Pancreas (tissue), 10 donors: ENCODE data around the gene GUCA2B. TPM values are rescaled to one million over a fixed set of nuclear protein-coding genes. Genes with fewer than 3 reads are reported as not detected.

Source experiments
- ATAC-seq, 4 donors: fragments of 200-7000 bp; cut with Tn5 transposase; one replicate each; pipeline versions ENCODE4 v1.8.0 to v1.9.1; 2020; ENCODE audit warnings: mild to moderate bottlenecking in 4 of 4, moderate library complexity in 4 of 4
- DNase-seq, 6 donors: peaks; one replicate each; pipeline ENCODE4 v3.0.0-alpha.2; 2020
- FAIRE-seq: peaks from 2 replicates; lab custom pipeline; 2012; peaks lifted over from hg19 to GRCh38; lab: Jason Lieb, UNC
- H3K27ac ChIP-seq, 4 donors: fragments of 200-600 bp; sonication (generic); 1 replicate in 3 of 4; 2 replicates in 1 of 4; pipeline versions ENCODE4 v1.5.0 to v1.8.0; 2020
- H3K27me3 ChIP-seq, 4 donors: fragments of 200-600 bp; one replicate each; pipeline ENCODE4 v1.8.0; 2021
- H3K36me3 ChIP-seq, 3 donors: fragments of 200-600 bp; sonication (generic) in 1 of 3; one replicate each; pipeline versions ENCODE4 v1.5.0 to v1.8.0; 2020 to 2021
- H3K4me1 ChIP-seq, 3 donors: fragments of 200-600 bp; one replicate each; pipeline ENCODE4 v1.8.0; 2021
- H3K4me3 ChIP-seq, 4 donors: fragments of 200-600 bp; sonication (generic) in 2 of 4; one replicate each; pipeline versions ENCODE4 v1.5.0 to v1.8.0; 2020 to 2021
- H3K9me3 ChIP-seq, 4 donors: fragments of 200-600 bp; one replicate each; pipeline ENCODE4 v1.8.0; 2021
- WGBS, 2 donors: extraction: QIAGEN DNeasy Blood & Tissue Kit; methylation state at CpG; one replicate each; pipeline ENCODE4 v1.1.7; 2013; 5-methylcytosine and 5-hydroxymethylcytosine counted together
- intact Hi-C, 3 donors: fragments of 100-400 bp; cut with DNase I; formaldehyde crosslinking; loops; one replicate each; pipeline versions ENCODE4 v1.11.1 to v1.14.2; 2022
- polyA plus RNA-seq, 2 donors: library from polyadenylated mRNA; stranded (reverse); fragments of 200-250 nt; gene quantifications; one replicate each; pipeline ENCODE4 v1.2.3, GENCODE V29; 2013
- total RNA-seq, 6 donors: library from RNA; stranded (reverse); fragmentation: NEBNext Ultra II Directional in 4 of 6; extraction: Animal tissue kit (Norgen Biotek cat#: 25700) in 4 of 6; gene quantifications; one replicate each; pipeline versions ENCODE4 v1.2.1 to v1.2.4, GENCODE V29; 2021 to 2023
- TF ChIP-seq, protein P1 (sequence below), 4 donors: fragments of 200-600 bp; sonication (generic) in 3 of 4; IDR thresholded peaks; one replicate each; pipeline versions ENCODE4 v1.5.0 to v1.8.0; 2021; ENCODE audit warnings: antibody characterized with exemption in 4 of 4
- donor health status: healthy with polysubstance abuse.
- donor health status: DM: no; HTN: no; CAD: no; lungs with moderate emphysema.
- donor health status: DM: no; HTN: no; CAD: no.
- donor health status: control.
- donor health status: control.
- donor health status: Bipolar disorder and iron deficiency.
- donor health status: DM: yes; HTN: yes; CAD: no.
- donor health status: DM: no; HTN: no; CAD: no.
- donor health status: DM: no; HTN: no; CAD: no.
- donor health status: DM: yes; HTN: yes; CAD: no.

Gene GUCA2B
- total and polyA plus RNA-seq, 8 donors, result 0.37 to 1.4 (median 0.68) TPM; not detected in 3

GRCh38 chr1:42167611-42168390 is 14.6 kb downstream of the GUCA2B start:
- H3K9me3 ChIP-seq, result no peaks in the 10 kb centered on the region
- no peak for FAIRE-seq
- TF ChIP-seq, protein P1, sequence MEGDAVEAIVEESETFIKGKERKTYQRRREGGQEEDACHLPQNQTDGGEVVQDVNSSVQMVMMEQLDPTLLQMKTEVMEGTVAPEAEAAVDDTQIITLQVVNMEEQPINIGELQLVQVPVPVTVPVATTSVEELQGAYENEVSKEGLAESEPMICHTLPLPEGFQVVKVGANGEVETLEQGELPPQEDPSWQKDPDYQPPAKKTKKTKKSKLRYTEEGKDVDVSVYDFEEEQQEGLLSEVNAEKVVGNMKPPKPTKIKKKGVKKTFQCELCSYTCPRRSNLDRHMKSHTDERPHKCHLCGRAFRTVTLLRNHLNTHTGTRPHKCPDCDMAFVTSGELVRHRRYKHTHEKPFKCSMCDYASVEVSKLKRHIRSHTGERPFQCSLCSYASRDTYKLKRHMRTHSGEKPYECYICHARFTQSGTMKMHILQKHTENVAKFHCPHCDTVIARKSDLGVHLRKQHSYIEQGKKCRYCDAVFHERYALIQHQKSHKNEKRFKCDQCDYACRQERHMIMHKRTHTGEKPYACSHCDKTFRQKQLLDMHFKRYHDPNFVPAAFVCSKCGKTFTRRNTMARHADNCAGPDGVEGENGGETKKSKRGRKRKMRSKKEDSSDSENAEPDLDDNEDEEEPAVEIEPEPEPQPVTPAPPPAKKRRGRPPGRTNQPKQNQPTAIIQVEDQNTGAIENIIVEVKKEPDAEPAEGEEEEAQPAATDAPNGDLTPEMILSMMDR (IDR thresholded peaks at IDR 0.05), result no peak
- no peak overlapping the region for H3K27ac ChIP-seq
- no peak for ATAC-seq
- H3K4me1 ChIP-seq, result peaks cover 3 to 11% (median 10%) of the 10 kb centered on the region in 3 donors
- WGBS, 2 donors, result 76 to 82% methylated on average over 21 of the region's 21 CpGs
- no peak for DNase-seq
- no peaks in the 10 kb centered on the region for H3K27me3 ChIP-seq
- no peak overlapping the region for H3K4me3 ChIP-seq
- H3K36me3 ChIP-seq, result no peaks in the 10 kb centered on the region
- intact Hi-C loops, result no loop called here

DNA sequence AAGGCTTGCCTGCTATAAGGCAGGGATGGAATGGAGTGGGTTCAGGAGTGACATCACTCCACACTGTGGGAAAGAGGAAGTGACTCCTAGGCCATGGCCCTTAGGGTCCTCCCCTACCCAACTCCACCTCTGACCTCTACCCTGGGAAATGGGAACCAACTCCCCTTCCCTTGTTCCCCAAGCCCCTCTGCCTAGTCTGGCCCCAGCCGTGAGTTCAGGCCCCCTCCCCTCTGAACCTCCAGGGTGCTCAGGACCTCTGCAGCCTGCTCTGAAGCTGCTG is 15.1 kb downstream of the GUCA2B start:
- Histone ChIP-seq H3K4me3 (no peak overlapping the region), H3K4me1 (peaks cover 8 to 16% (median 14%) of the 10 kb centered on the region in 3 donors), H3K36me3 (no peaks in the 10 kb centered on the region), H3K27me3 (no peaks in the 10 kb centered on the region), H3K27ac (no peak overlapping the region), H3K9me3 (no peaks in the 10 kb centered on the region)
- DNase-seq (no peak), ATAC-seq (no peak), FAIRE-seq (no peak)
- TF ChIP-seq, protein P1 (IDR thresholded peaks at IDR 0.05), result no peak
- 78 to 83% methylated on average over 1 of the region's 1 CpG for WGBS, 2 donors
- intact Hi-C loops, result no loop called here

DNA sequence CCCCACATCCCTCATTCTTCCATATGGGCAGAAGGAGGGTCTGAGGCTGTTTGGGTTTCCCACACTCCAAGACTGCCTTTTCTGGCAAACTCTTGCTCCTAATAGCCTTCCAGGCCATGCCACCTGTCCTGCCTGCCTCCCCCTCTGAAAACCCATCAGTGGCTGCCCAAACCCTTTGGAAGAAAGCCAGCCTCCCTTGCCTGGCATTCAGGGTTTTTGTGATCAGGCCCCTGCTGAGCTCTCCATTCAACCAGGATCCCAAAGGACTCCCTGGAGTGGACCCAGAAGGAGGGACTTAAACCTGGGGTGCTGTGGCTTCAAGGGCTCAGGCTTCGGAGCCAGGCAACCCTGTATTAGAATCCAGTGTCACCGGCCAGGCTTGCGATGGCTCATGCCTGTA is 15.6 kb downstream of the GUCA2B start:
- Histone ChIP-seq H3K36me3 (no peaks in the 10 kb centered on the region), H3K27ac (no peak overlapping the region), H3K9me3 (no peaks in the 10 kb centered on the region), H3K4me3 (no peak overlapping the region), H3K27me3 (no peaks in the 10 kb centered on the region), H3K4me1 (peaks cover 12 to 20% (median 18%) of the 10 kb centered on the region in 3 donors)
- no peak for DNase-seq
- TF ChIP-seq, protein P1 (IDR thresholded peaks at IDR 0.05), result no peak
- intact Hi-C loops, result no loop called here
- ATAC-seq, result no peak
- WGBS, 2 donors, result 96 to 98% methylated on average over 3 of the region's 3 CpGs
- FAIRE-seq, result no peak

DNA sequence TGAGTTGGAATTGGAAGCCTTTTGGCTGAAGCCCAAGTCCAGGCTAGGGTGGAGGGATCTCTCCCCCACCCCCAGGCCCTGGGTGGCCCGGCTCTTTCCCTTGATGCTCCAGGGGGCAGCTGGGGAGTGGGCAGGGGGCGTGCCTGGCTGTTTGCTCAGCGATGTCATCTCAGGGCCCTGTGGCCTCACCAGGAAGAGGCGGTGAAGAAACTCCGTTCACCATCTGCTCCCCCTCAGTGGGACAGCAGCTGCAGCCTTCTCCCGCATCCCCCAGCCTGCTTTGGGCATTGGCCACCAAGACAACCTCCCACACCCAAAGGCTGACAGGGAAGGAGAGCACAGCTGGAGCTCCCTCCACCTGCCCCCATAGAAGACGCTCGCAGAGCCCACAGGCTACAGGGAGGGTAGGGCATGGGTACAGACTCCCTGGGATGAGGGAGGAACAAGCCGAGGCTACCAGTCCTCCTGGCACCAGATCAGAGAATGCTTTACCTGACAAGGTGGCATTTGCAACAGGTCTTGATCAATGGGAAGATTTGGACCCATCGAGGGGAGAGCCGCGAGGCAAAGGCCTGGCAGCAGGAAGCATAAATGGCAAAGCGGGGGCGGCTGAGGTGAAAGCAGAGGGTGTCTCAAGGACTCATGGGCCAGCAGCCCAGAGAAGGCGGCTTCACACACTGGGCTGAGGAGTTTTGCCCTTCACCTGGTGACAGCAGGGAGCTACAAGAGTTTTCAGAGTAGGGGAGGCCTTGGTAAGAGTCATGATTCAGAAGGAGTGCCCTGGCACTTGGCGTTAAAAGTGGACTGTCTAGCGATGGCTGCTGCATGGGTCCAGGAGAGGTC is 17.8 kb downstream of the GUCA2B start:
- H3K9me3 ChIP-seq, result no peaks in the 10 kb centered on the region
- TF ChIP-seq, protein P1 (IDR thresholded peaks at IDR 0.05), result no peak
- no peak overlapping the region for H3K4me3 ChIP-seq
- 67 to 68% methylated on average over 17 of the region's 17 CpGs for WGBS, 2 donors
- peaks cover 15 to 22% (median 21%) of the 10 kb centered on the region in 3 donors for H3K4me1 ChIP-seq
- no peak overlapping the region for H3K27ac ChIP-seq
- FAIRE-seq (no peak), ATAC-seq (no peak), DNase-seq (no peak)
- intact Hi-C loops, result loop anchor here in 1 of 3 donors (10.0 kb wide), 1 partner anchor 164 kb away; the partner anchor contains the start of gene FOXJ3
- H3K27me3 ChIP-seq, result no peaks in the 10 kb centered on the region
- H3K36me3 ChIP-seq, result no peaks in the 10 kb centered on the region
